Ascending aorta (tissue), 2 donors: ENCODE data around the gene CREB5. TPM values are rescaled to one million over a fixed set of nuclear protein-coding genes. Genes with fewer than 3 reads are reported as not detected.

Experiments used
- DNase-seq, 2 donors: peaks; one replicate each; pipeline ENCODE4 v3.0.0-alpha.2; 2019; ENCODE audit warnings: low spot score in 2 of 2
- H3K27ac ChIP-seq, 2 donors: fragments of 200-600 bp; sonication (generic); one replicate each; pipeline ENCODE4 v1.5.1; 2016 to 2017; ENCODE audit warnings: mild to moderate bottlenecking in 1 of 2
- H3K27me3 ChIP-seq: fragments of 200-600 bp; sonication (generic); one replicate; pipeline ENCODE4 v1.5.1; 2017
- H3K36me3 ChIP-seq, 2 donors: fragments of 200-600 bp; sonication (generic); one replicate each; pipeline ENCODE4 v1.5.1; 2016
- H3K4me1 ChIP-seq, 2 donors: fragments of 200-600 bp; sonication (generic); one replicate each; pipeline ENCODE4 v1.5.1; 2016 to 2017; ENCODE audit warnings: mild to moderate bottlenecking in 1 of 2
- H3K4me3 ChIP-seq, 2 donors: fragments of 200-600 bp; sonication (generic); one replicate each; pipeline ENCODE4 v1.5.1; 2016 to 2017; ENCODE audit warnings: mild to moderate bottlenecking in 1 of 2
- H3K9me3 ChIP-seq, 2 donors: fragments of 200-600 bp; sonication (generic); one replicate each; pipeline ENCODE4 v1.5.1; 2016
- CTCF ChIP-seq, 3 experiments: fragments of 200-600 bp in 2 of 3; fragments of 450-650 bp in 1 of 3; sonication (generic) in 2 of 3; IDR thresholded peaks; one replicate each; pipeline ENCODE4 v1.5.1; 2016 to 2019; ENCODE audit warnings: antibody characterized with exemption in 3 of 3, mild to moderate bottlenecking in 1 of 3, moderate library complexity in 1 of 3
- intact Hi-C: fragments of 100-400 bp; cut with DNase I; formaldehyde crosslinking; loops from one replicate; pipeline ENCODE4 v1.15.1; 2023
- total RNA-seq: library from RNA; depleted of rRNA; stranded (reverse); fragments of >200 nt; gene quantifications from one replicate; pipeline ENCODE4 v1.1.0, GENCODE V29; 2016

CREB5 gene
- total RNA-seq, 1 donor from 2014 or later = 143 TPM

GRCh38 chr7:28533267-28533666, 120.9 kb downstream of the CREB5 start:
- Histone ChIP-seq H3K27me3 (no peaks in the 10 kb centered on the region), H3K27ac (peak overlapping the region in 1 of 2 donors; percentile 9), H3K36me3 (no peaks in the 10 kb centered on the region), H3K4me1 (peaks cover 0 to 15% of the 10 kb centered on the region in 2 donors), H3K9me3 (no peaks in the 10 kb centered on the region), H3K4me3 (no peak overlapping the region)
- intact Hi-C loops = no loop called here
- DNase-seq = no peak
- no peak for TF ChIP-seq CTCF (IDR thresholded peaks at IDR 0.05)

DNA sequence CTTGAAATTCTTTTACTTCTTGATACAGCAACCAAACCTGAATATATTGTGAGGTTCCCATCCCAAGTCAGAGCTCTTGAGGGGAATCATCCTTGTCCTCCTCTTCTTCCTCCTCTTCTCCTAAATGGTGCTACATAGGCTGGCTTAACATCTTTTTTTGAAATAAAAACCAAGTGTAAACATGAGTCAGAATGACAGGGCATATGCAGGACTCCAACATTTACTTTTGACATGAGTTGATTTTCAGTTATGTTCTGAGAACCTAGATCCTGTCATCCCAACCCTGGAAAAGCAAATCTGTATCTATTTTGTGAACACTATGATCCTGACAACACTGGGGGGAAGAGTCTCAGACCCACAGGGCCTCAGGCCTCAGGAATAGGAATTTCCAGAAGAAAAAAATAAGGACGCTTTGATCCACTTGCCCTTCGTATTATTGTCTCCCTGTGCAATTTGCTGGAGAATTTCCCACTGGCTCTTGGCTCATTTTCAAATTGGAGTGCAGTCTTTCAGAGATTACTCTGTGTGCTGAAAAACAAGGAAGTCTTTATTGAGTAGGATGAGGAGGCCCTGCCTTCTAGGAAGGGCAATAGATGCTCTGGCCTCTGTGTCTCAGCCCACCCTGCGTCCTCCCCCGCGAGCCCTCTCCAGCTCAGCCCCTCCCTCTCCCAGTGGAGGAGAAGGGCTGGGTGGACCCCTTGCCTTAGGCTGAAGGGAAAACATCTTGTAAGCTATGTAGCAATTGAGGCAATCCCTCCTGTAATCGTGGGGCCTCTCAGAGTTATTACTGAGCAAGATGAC, 121.6 kb downstream of the CREB5 start:
- intact Hi-C loops = no loop called here
- Histone ChIP-seq H3K27me3 (no peaks in the 10 kb centered on the region), H3K9me3 (no peaks in the 10 kb centered on the region), H3K27ac (peak overlapping the region in 1 of 2 donors; percentile 9), H3K4me3 (no peak overlapping the region), H3K4me1 (peaks cover 0 to 15% of the 10 kb centered on the region in 2 donors), H3K36me3 (no peaks in the 10 kb centered on the region)
- TF ChIP-seq CTCF (IDR thresholded peaks at IDR 0.05) = no peak
- DNase-seq = no peak

DNA sequence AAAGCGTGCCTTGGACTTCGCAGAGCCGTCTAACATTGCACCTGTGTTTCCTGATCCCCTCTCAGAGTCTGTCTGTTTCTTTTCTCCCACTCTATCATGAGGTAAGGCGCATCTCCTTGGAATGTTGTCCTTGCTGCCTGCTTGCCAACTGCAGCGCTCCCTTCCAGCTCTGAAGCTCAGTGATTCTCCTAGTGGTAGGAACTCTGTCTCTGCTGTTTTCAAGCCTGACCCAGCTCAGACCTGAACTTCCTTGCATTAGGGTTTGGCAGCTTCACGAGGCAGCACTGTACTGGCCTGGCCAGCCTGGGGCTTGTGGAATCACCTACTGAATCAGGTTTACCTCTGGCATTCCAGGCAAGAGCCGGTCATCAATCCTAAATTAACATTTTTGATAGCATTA, 123.9 kb downstream of the CREB5 start:
- no peak for DNase-seq
- H3K9me3 ChIP-seq = no peaks in the 10 kb centered on the region
- intact Hi-C loops = no loop called here
- peaks cover 0 to 5% of the 10 kb centered on the region in 2 donors for H3K4me1 ChIP-seq
- H3K27me3 ChIP-seq = no peaks in the 10 kb centered on the region
- peak in 2 of 3 experiments; percentile 27 to 45 for TF ChIP-seq CTCF (IDR thresholded peaks at IDR 0.05)
- no peak overlapping the region for H3K27ac ChIP-seq
- no peaks in the 10 kb centered on the region for H3K36me3 ChIP-seq
- H3K4me3 ChIP-seq = no peak overlapping the region

- DNase-seq = no peak
- H3K4me3 ChIP-seq = no peak overlapping the region
- peaks cover 0 to 5% of the 10 kb centered on the region in 2 donors for H3K4me1 ChIP-seq
- intact Hi-C loops = no loop called here
- no peaks in the 10 kb centered on the region for H3K9me3 ChIP-seq
- H3K27ac ChIP-seq = no peak overlapping the region
- no peaks in the 10 kb centered on the region for H3K27me3 ChIP-seq
- TF ChIP-seq CTCF (IDR thresholded peaks at IDR 0.05) = no peak
- no peaks in the 10 kb centered on the region for H3K36me3 ChIP-seq
Measured at GRCh38 chr7:28539289-28539981, 127.1 kb downstream of the CREB5 start.

- no peaks in the 10 kb centered on the region for H3K9me3 ChIP-seq
- intact Hi-C loops = loop anchor here (2.0 kb wide), 1 partner anchor 140 kb away; no protein-coding TSS in a partner anchor
- H3K4me1 ChIP-seq = peaks cover 0 to 5% of the 10 kb centered on the region in 2 donors
- H3K4me3 ChIP-seq = no peak overlapping the region
- H3K27ac ChIP-seq = no peak overlapping the region
- H3K36me3 ChIP-seq = no peaks in the 10 kb centered on the region
- no peak for DNase-seq
- no peak for TF ChIP-seq CTCF (IDR thresholded peaks at IDR 0.05)
- no peaks in the 10 kb centered on the region for H3K27me3 ChIP-seq
Measured at GRCh38 chr7:28542410-28542809, 130.1 kb downstream of the CREB5 start.
